IMR-90 (cell line): ENCODE results near the gene ALK. TPM values are rescaled to one million over a fixed set of nuclear protein-coding genes. Genes with fewer than 3 reads are reported as not detected.

ENCODE experiments used
- ATAC-seq: fragments of 200-7000 bp; cut with Tn5 transposase; 2 replicates; pipeline ENCODE4 v1.9.1; 2020; ENCODE audit warnings: low read depth, mild to moderate bottlenecking, moderate library complexity
- BruUV-seq: library from RNA; stranded (reverse); fragments of 400-500 nt; replicated peaks from 2 replicates; lab custom pipeline; 2021; lab: Mats Ljungman, UMichigan
- CTCF ChIA-PET: fragments of 300-600 bp; formaldehyde crosslinking; extraction: SDS; loops from one replicate; lab custom pipeline; 2021; ENCODE audit warnings: antibody characterized with exemption; lab: Yijun Ruan, JAX
- POLR2A ChIA-PET: fragments of 300-600 bp; sonication (Branson Sonifier 250); formaldehyde crosslinking; loops from one replicate; lab custom pipeline; 2022; ENCODE audit warnings: antibody characterized with exemption; ENCODE audit not compliant: unreplicated experiment; lab: Charles Lee
- DNase-seq: peaks from one replicate; pipeline ENCODE4 v3.0.0; 2013
- H2AFZ ChIP-seq: replicated peaks from 2 replicates; pipeline ENCODE3; 2013; ENCODE audit warnings: low read length, mild to moderate bottlenecking; ENCODE audit not compliant: poor library complexity
- H2AK5ac ChIP-seq: 2 replicates; pipeline ENCODE4 v1.6.1; 2013; ENCODE audit warnings: low read depth, low read length, inconsistent platforms
- H2AK9ac ChIP-seq: replicated peaks from 2 replicates; pipeline ENCODE3; 2013; ENCODE audit warnings: mild to moderate bottlenecking, low read depth, low read length, moderate library complexity; ENCODE audit not compliant: poor library complexity
- H2BK120ac ChIP-seq: 2 replicates; pipeline ENCODE4 v1.6.1; 2013; ENCODE audit warnings: low read depth, low read length, inconsistent platforms
- H2BK15ac ChIP-seq: 3 replicates; pipeline ENCODE4 v1.6.1; 2013; ENCODE audit warnings: low read depth, low read length, inconsistent platforms
- H2BK20ac ChIP-seq: 2 replicates; pipeline ENCODE4 v1.6.1; 2013; ENCODE audit warnings: low read depth, mild to moderate bottlenecking, inconsistent platforms, low read length, moderate library complexity
- H2BK5ac ChIP-seq: 2 replicates; pipeline ENCODE4 v1.6.1; 2013; ENCODE audit warnings: mild to moderate bottlenecking, low read depth, low read length, inconsistent platforms; ENCODE audit not compliant: poor library complexity, severe bottlenecking
- H3K14ac ChIP-seq: replicated peaks from 2 replicates; pipeline ENCODE4 v1.6.1; 2013; ENCODE audit warnings: low read depth, low read length, inconsistent platforms
- H3K18ac ChIP-seq: 2 replicates; pipeline ENCODE4 v1.6.1; 2013; ENCODE audit warnings: low read depth, low read length, control low read depth
- H3K23ac ChIP-seq: 2 replicates; pipeline ENCODE4 v1.6.1; 2013; ENCODE audit warnings: low read depth, low read length, inconsistent platforms
- H3K27ac ChIP-seq: 2 replicates; pipeline ENCODE4 v1.5.1; 2013; ENCODE audit warnings: mild to moderate bottlenecking, control low read depth, low read length; ENCODE audit not compliant: insufficient read depth
- H3K27me3 ChIP-seq: 2 replicates; pipeline ENCODE4 v1.6.1; 2013; ENCODE audit warnings: low read length; ENCODE audit not compliant: control insufficient read depth, insufficient read depth
- H3K36me3 ChIP-seq: 2 replicates; pipeline ENCODE4 v1.6.1; 2013; ENCODE audit warnings: low read length, mixed read lengths; ENCODE audit not compliant: control insufficient read depth, insufficient read depth
- H3K4ac ChIP-seq: 2 replicates; pipeline ENCODE4 v1.6.1; 2013; ENCODE audit warnings: low read depth, low read length, inconsistent platforms
- H3K4me1 ChIP-seq: 2 replicates; pipeline ENCODE4 v1.6.1; 2013; ENCODE audit warnings: low read length, mixed read lengths; ENCODE audit not compliant: control insufficient read depth, insufficient read depth
- H3K4me2 ChIP-seq: 2 replicates; pipeline ENCODE4 v1.6.1; 2013; ENCODE audit warnings: low read depth, mild to moderate bottlenecking, control low read depth, low read length, moderate library complexity
- H3K4me3 ChIP-seq: 2 replicates; pipeline ENCODE4 v1.5.1; 2013; ENCODE audit warnings: low read depth, mild to moderate bottlenecking, control low read depth, low read length, moderate library complexity; ENCODE audit not compliant: insufficient read depth
- H3K56ac ChIP-seq: 2 replicates; pipeline ENCODE4 v1.6.1; 2013; ENCODE audit warnings: low read length, inconsistent platforms; ENCODE audit not compliant: insufficient read depth; ENCODE audit errors: extremely low read depth
- H3K79me1 ChIP-seq, 2 experiments: 2 replicates each; pipeline ENCODE4 v1.6.1; 2013; ENCODE audit warnings: low read length in 2 of 2, inconsistent platforms in 1 of 2, low read depth in 1 of 2
- H3K9ac ChIP-seq: 2 replicates; pipeline ENCODE4 v1.6.1; 2013; ENCODE audit warnings: low read depth, low read length, control low read depth
- H3K9me1 ChIP-seq: 2 replicates; pipeline ENCODE4 v1.6.1; 2013; ENCODE audit warnings: low read length, inconsistent platforms; ENCODE audit not compliant: insufficient read depth
- H3K9me3 ChIP-seq: 2 replicates; pipeline ENCODE4 v1.6.1; 2013; ENCODE audit warnings: low read length; ENCODE audit not compliant: control insufficient read depth, insufficient read depth
- H4K20me1 ChIP-seq: 2 replicates; pipeline ENCODE4 v1.6.1; 2013; ENCODE audit warnings: low read length, inconsistent platforms; ENCODE audit not compliant: insufficient read depth
- H4K5ac ChIP-seq: 2 replicates; pipeline ENCODE4 v1.6.1; 2013; ENCODE audit warnings: mild to moderate bottlenecking, low read depth, low read length, control low read depth
- H4K8ac ChIP-seq, 2 experiments: 2 replicates each; pipeline ENCODE4 v1.6.1; 2013; ENCODE audit warnings: low read depth in 2 of 2, low read length in 2 of 2, control low read depth in 1 of 2, inconsistent platforms in 1 of 2
- H4K91ac ChIP-seq: 2 replicates; pipeline ENCODE4 v1.6.1; 2013; ENCODE audit warnings: low read depth, low read length, inconsistent platforms; ENCODE audit not compliant: insufficient read depth
- BHLHE40 ChIP-seq: fragments of 150-350 bp; IDR thresholded peaks from 2 replicates; pipeline ENCODE4 v1.6.1; 2016; ENCODE audit warnings: mild to moderate bottlenecking, low read depth, low read length
- CEBPB ChIP-seq: IDR thresholded peaks from 2 replicates; pipeline ENCODE4 v1.6.1; 2012; ENCODE audit warnings: low read depth, low read length, improper control_type of control experiment
- RAD21 ChIP-seq: IDR thresholded peaks from 2 replicates; pipeline ENCODE4 v1.6.1; 2012; ENCODE audit warnings: low read length, improper control_type of control experiment
- RFX5 ChIP-seq: IDR thresholded peaks from 2 replicates; pipeline ENCODE4 v1.8.0; 2012; ENCODE audit warnings: low read depth, mild to moderate bottlenecking, low read length, moderate library complexity
- SMC3 ChIP-seq: fragments of 150-350 bp; IDR thresholded peaks from 2 replicates; pipeline ENCODE4 v1.6.1; 2016; ENCODE audit warnings: low read depth, mild to moderate bottlenecking, antibody characterized with exemption, low read length, moderate library complexity
- USF2 ChIP-seq: fragments of 150-350 bp; IDR thresholded peaks from 2 replicates; pipeline ENCODE4 v1.6.1; 2017; ENCODE audit warnings: mild to moderate bottlenecking, antibody characterized with exemption, low read length, low read depth
- WGBS, 2 experiments: methylation state at CpG; one replicate each; pipeline versions ENCODE4 v1.1.5 to v1.1.7; 2013; ENCODE audit warnings: missing lambda C conversion rate in 2 of 2; ENCODE audit not compliant: insufficient read length in 1 of 2; ENCODE audit errors: extremely low coverage in 2 of 2; 5-methylcytosine and 5-hydroxymethylcytosine counted together
- dilution Hi-C: fragments of 300-500 bp; cut with HindIII; formaldehyde crosslinking; loops from one replicate; pipeline ENCODE4 v1.14.3; 2018; ENCODE audit warnings: low sequenced_read_pairs; ENCODE audit not compliant: unreplicated experiment
- in situ Hi-C: fragments of 300-500 bp; cut with MboI; formaldehyde crosslinking; loops from 3 replicates; pipeline ENCODE4 v1.14.3; 2019; ENCODE audit warnings: low sequenced_read_pairs, inconsistent platforms, mixed read lengths
- intact Hi-C: fragments of 100-400 bp; cut with micrococcal nuclease; formaldehyde crosslinking; loops from 2 replicates; pipeline ENCODE4 v1.10.0; 2022
- polyA plus RNA-seq, 3 experiments: library from polyadenylated mRNA; depleted of rRNA; stranded (reverse); fragments of >200 nt; gene quantifications; 2 replicates each; pipeline ENCODE4 v1.2.3, GENCODE V29; 2012; ENCODE audit warnings: low replicate concordance in 1 of 3
- total RNA-seq: library from RNA; depleted of rRNA; stranded (reverse); fragments of >200 nt; gene quantifications from 2 replicates; pipeline ENCODE4 v1.2.3, GENCODE V29; 2012

The ALK gene
- total and polyA plus RNA-seq, 2 of the 4 experiments (the other 2 are of a cell fraction), result not detected

GRCh38 chr2:29706171-29706720 lies 215.1 kb downstream of the ALK start:
- intact Hi-C loops, result no loop called here
- BruUV-seq, result no TSS peak
- TF ChIP-seq BHLHE40, result no peak
- TF ChIP-seq RFX5, result no peak
- no peak for TF ChIP-seq CEBPB
- no peak for TF ChIP-seq SMC3
- TF ChIP-seq USF2, result no peak
- no peak for TF ChIP-seq RAD21
- Histone ChIP-seq H4K20me1 (no peaks in the 10 kb centered on the region), H3K56ac (no peak overlapping the region), H2BK5ac (no peak overlapping the region), H3K23ac (no peak overlapping the region), H3K4me1 (no peaks in the 10 kb centered on the region), H3K4me2 (no peak overlapping the region), H2BK20ac (no peak overlapping the region), H3K4me3 (no peak overlapping the region), H3K36me3 (no peaks in the 10 kb centered on the region), H3K4ac (no peak overlapping the region), H2BK120ac (no peak overlapping the region), H3K79me1 (no peaks in the 10 kb centered on the region), H3K18ac (no peak overlapping the region), H3K14ac (no peak overlapping the region), H2BK15ac (no peak overlapping the region), H3K27ac (no peak overlapping the region), H2AK5ac (no peak overlapping the region), H2AK9ac (no peak overlapping the region), H4K5ac (no peak overlapping the region), H3K9ac (no peak overlapping the region), H3K9me1 (no peaks in the 10 kb centered on the region), H3K27me3 (peaks cover 10% of the 10 kb centered on the region), H4K91ac (no peak overlapping the region), H4K8ac (no peak overlapping the region), H2AFZ (no peak overlapping the region), H3K9me3 (no peaks in the 10 kb centered on the region)
- dilution Hi-C loops, result no loop called here
- in situ Hi-C loops, result no loop called here
- ChIA-PET CTCF (interaction anchor here (0.7 kb wide), 1 partner anchor 31 kb away, joined by 3 read pairs; no protein-coding TSS in a partner anchor), POLR2A (no interaction called here)
- no CpG with 5 or more reads among the region's 4 CpGs for WGBS, 2 experiments
- ATAC-seq (no peak), DNase-seq (no peak)
